Measurements from ENCODE around the gene CAMK2A.

DNA sequence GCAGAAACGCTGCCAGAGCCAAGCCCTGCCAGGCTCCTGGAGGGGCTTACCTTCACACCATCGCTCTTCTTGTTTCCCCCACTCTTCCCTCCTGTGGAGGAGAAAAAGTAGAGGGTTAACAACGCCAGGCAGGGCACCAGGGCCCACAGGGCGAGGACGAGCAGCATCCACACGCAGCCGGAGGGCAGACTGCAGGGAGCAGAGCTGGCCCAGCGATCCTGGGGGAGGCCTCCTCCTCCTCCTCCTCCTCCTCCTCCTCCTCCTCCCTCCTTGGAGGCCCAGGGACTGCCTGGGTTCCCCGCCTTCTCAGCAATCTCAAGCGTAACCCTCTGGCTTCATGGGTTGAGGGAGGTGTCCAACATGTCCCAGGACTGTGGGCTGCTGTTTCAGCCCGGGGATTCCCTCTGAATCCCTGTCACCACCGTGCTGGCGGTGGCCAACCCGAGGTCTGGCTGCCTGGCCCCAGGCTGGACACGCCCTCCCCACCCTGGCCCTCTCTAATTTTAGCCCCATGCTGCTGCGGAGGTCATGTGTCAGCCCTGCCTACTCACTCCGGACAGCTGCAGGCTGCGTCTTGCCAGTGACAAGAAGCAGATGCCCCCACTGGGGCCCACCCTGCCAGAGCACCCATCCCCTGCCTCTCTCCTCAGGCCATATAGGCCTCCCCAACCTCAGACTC is 44.3 kb downstream of the CAMK2A start:
- TF ChIP-seq GABPA (IDR thresholded peaks at IDR 0.05; ENCODE audit: low read depth) (no peak), POLR2AphosphoS5 (IDR thresholded peaks at IDR 0.05; ENCODE audit: low read depth) (no peak)
- TF ChIP-seq, protein P1, sequence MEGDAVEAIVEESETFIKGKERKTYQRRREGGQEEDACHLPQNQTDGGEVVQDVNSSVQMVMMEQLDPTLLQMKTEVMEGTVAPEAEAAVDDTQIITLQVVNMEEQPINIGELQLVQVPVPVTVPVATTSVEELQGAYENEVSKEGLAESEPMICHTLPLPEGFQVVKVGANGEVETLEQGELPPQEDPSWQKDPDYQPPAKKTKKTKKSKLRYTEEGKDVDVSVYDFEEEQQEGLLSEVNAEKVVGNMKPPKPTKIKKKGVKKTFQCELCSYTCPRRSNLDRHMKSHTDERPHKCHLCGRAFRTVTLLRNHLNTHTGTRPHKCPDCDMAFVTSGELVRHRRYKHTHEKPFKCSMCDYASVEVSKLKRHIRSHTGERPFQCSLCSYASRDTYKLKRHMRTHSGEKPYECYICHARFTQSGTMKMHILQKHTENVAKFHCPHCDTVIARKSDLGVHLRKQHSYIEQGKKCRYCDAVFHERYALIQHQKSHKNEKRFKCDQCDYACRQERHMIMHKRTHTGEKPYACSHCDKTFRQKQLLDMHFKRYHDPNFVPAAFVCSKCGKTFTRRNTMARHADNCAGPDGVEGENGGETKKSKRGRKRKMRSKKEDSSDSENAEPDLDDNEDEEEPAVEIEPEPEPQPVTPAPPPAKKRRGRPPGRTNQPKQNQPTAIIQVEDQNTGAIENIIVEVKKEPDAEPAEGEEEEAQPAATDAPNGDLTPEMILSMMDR (IDR thresholded peaks at IDR 0.05; ENCODE audit: insufficient read depth, low read length), result no peak
- TF ChIP-seq, protein P2, sequence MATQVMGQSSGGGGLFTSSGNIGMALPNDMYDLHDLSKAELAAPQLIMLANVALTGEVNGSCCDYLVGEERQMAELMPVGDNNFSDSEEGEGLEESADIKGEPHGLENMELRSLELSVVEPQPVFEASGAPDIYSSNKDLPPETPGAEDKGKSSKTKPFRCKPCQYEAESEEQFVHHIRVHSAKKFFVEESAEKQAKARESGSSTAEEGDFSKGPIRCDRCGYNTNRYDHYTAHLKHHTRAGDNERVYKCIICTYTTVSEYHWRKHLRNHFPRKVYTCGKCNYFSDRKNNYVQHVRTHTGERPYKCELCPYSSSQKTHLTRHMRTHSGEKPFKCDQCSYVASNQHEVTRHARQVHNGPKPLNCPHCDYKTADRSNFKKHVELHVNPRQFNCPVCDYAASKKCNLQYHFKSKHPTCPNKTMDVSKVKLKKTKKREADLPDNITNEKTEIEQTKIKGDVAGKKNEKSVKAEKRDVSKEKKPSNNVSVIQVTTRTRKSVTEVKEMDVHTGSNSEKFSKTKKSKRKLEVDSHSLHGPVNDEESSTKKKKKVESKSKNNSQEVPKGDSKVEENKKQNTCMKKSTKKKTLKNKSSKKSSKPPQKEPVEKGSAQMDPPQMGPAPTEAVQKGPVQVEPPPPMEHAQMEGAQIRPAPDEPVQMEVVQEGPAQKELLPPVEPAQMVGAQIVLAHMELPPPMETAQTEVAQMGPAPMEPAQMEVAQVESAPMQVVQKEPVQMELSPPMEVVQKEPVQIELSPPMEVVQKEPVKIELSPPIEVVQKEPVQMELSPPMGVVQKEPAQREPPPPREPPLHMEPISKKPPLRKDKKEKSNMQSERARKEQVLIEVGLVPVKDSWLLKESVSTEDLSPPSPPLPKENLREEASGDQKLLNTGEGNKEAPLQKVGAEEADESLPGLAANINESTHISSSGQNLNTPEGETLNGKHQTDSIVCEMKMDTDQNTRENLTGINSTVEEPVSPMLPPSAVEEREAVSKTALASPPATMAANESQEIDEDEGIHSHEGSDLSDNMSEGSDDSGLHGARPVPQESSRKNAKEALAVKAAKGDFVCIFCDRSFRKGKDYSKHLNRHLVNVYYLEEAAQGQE (IDR thresholded peaks at IDR 0.05; ENCODE audit: insufficient replicate concordance, low read depth), result no peak
